Stimulated activated CD8-positive, alpha-beta memory T cell treated with anti-CD3 and anti-CD28 coated beads, Interleukin-15, amount 100 ng/mL, for 1 hour (primary cell): ENCODE data around the gene DIAPH1.

ENCODE experiments used
- DNase-seq: peaks from one replicate; pipeline ENCODE4 v3.0.0-alpha.2; 2020; ENCODE audit warnings: low read depth

The DIAPH1 gene

GRCh38 chr5:141519605-141520565 lies 98.9 kb downstream of the DIAPH1 start:
- DNase-seq: no peak

DNA sequence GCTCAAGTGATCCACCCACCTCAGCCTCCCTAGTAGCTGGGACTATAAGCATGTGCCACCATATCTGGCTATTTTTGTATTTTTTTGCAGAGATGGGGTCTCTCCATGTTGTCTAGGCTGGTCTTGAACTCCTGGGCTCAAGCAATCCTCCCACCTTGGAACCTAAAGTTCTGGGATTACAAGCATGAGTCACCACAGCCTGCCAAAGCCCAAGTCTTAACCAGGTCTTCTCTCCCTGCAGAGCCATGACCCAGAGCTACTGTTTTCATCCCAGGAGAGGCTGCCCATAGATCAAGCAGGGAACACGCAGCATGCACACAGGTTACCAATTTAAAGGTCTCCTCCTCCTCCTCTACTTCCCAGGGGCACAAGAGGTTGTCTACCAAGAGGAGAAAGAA lies 100.2 kb downstream of the DIAPH1 start:
- DNase-seq: no peak

GRCh38 chr5:141517880-141518617 lies 100.8 kb downstream of the DIAPH1 start:
- no peak for DNase-seq

- no peak for DNase-seq
These were observed 101.5 kb downstream of the DIAPH1 start for GRCh38 chr5:141517312-141517711.

DNA sequence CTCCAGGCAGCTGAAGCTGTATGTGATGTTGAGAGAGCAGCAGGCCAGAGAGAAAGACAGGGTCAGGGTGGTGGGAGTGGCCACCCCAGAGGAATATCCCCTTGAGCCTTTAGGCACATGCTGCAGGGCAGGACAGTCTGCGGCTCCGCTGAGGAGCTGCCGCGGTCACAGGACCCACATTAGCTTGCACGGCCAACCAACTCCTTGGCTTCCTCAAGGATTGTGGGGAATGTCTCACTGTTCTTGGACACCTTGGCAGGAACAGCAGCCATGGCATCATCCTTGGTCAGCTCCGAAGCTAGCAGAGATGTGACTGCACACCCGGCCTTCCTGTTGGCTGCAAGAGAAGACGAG lies 102.2 kb downstream of the DIAPH1 start:
- no peak for DNase-seq

DNA sequence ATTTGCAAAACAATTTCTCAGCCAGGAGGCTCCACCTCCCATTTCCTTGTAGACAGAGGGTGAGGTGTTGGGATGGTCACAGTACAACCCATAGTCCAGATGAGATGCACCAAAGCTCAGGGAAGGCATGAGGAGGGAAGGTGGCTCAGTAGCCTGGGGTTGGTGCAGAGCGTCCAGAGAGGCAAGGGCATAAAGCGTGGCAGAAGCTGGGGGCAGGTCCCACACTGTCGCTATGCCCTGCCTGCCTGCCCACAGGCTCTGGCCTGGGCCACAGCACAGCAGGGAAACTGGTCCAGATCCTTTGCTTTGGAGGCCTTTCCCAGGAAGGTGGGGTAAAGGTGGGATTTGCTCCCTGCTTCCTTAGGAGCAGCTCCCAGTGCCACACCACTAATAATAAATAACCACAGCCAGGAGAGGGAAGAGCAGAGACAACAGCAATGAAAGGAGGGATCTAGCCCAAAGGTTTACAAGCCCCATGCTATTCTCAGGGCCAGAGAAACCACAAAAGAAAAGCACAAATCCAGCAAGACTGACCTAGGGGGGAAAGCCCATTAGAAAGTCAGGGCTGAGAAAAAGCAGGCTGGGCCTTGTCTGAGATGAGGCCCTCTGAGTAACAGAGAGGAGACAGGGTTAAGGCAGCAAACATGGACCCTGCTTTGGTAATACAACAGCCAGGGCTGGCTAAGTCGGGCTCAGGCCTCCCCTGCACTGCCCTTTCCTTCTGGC lies 102.7 kb downstream of the DIAPH1 start:
- DNase-seq: no peak

DNA sequence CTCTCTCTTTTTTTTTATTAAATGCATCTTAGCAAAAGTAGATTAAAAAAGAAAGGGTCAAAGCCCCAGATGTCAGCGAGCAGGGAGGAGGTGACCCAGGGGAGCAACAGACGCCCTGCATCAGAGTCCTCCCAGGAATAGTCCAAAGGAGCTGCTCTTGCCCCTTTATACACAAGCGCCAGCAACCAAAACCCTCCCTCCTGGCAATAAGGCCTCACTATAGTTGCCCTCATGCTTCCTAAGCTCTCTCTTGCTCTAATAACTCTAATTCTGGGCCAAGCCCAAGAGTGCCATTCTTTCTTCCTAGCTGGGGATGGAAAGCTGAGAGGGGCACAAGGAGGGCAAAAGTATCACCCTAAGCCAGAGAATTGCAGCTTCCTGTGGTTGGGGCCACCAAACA lies 103.7 kb downstream of the DIAPH1 start:
- no peak for DNase-seq

DNA sequence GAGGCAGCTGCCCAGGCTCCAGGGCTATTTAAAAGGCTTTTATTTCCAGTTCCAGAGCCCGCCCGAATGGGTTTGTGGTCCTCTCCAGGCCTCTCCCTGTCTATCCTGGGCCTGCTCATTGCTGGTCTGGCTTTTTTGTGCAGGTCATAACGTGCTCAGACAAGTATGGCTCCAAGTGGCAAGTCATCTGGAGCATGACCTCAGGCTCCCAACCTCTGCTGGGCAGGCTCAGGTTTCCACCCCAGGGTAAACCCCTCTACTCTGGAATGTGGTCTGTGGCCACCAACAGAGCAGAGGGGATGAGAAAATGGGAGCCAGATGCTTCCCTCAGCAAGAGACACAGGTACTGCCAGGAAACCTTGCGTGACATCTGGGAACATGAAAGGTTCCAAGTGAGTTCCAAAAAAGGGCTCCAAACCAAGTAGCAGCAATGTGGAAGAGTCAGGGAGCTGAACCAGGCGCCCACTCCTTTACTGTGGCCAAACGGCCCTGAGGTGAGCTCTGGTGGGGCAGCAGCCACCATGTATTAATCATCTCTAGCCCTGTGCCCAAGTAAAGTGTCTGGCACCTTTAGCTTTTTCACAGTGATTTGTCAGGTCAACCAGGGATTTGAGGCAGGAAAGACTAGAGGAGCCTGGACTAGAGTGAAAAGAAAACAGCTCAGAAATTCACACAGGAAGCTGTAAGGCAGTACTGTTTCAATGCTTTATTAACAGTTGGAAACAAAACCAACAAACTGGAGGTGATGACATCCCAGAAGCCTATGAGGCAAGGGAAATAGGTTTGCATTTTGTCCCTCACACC lies 104.3 kb downstream of the DIAPH1 start:
- no peak for DNase-seq

- DNase-seq: peak; percentile 24
These were observed 105.0 kb downstream of the DIAPH1 start for GRCh38 chr5:141513627-141514329.

DNA sequence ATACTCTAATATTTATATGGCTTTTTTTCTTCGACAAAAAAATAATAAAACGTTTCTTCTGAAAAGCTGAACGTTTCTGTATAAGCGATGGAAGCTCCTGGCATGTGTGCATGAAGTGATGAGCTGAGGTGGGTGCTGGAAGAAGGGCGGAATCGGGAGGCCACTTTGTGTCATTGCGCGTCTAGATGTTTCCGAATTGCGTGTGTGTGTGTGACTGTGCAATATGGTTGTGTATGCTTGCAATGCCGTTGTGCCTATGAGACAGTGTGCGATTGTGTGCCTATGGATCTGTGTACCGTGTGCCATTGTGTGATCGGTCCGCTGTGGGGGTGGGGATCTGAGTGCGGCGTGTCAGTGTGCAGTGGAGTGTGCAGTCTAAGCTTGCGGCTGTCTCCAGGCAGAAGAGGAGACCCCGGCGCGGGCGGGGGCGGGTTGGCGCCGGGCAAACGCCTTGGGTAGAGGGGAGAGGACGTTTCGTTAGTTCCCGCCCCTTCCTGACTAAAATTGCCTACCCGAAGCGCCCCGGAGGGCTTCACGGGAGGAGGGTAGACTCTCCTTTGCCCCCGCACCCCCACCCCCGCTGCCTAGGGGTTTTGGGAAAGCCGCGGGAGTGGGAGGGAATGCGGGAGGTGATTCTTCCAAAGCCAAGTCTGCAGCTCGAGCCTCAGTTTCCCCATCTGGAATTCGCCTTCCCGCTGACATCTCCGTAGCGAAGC lies 105.7 kb downstream of the DIAPH1 start:
- DNase-seq: no peak

GRCh38 chr5:141512390-141512910 lies 106.3 kb downstream of the DIAPH1 start:
- peak; percentile 78 for DNase-seq

DNA sequence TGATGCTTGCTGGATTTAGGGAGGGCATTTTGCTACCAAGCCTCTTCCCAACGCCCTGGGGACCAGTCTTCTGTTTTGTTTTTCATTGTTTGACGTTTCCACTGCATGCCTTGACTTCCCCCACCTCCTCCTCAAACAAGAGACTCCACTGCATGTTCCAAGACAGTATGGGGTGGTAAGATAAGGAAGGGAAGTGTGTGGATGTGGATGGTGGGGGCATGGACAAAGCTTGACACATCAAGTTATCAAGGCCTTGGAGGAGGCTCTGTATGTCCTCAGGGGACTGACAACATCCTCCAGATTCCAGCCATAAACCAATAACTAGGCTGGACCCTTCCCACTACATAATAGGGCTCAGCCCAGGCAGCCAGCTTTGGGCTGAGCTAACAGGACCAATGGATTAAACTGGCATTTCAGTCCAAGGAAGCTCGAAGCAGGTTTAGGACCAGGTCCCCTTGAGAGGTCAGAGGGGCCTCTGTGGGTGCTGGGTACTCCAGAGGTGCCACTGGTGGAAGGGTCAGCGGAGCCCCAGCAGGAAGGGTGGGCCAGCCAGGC lies 107.0 kb downstream of the DIAPH1 start:
- no peak for DNase-seq

DNA sequence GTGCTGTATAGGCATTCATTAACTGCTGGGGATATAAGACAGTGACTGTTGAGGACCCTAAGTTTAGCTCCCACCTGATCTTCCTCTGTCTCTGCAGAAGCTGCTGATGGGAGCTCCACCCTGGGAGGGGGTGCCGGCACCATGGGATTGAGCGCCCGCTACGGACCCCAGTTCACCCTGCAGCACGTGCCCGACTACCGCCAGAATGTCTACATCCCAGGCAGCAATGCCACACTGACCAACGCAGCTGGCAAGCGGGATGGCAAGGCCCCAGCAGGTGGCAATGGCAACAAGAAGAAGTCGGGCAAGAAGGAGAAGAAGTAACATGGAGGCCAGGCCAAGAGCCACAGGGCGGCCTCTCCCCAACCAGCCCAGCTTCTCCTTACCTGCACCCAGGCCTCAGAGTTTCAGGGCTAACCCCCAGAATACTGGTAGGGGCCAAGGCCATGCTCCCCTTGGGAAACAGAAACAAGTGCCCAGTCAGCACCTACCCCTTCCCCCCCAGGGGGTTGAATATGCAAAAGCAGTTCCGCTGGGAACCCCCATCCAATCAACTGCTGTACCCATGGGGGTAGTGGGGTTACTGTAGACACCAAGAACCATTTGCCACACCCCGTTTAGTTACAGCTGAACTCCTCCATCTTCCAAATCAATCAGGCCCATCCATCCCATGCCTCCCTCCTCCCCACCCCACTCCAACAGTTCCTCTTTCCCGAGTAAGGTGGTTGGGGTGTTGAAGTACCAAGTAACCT lies 107.8 kb downstream of the DIAPH1 start:
- no peak for DNase-seq

- no peak for DNase-seq
These were observed 108.6 kb downstream of the DIAPH1 start for GRCh38 chr5:141510160-141510559.

- DNase-seq: no peak
These were observed 109.8 kb downstream of the DIAPH1 start for GRCh38 chr5:141508798-141509611.

GRCh38 chr5:141508440-141508797 lies 110.4 kb downstream of the DIAPH1 start:
- no peak for DNase-seq

GRCh38 chr5:141507387-141508091 lies 111.3 kb downstream of the DIAPH1 start:
- DNase-seq: no peak
